Small intestine (tissue), 16 donors: ENCODE measurements around the gene ZBTB46. TPM values are rescaled to one million over a fixed set of nuclear protein-coding genes. Genes with fewer than 3 reads are reported as not detected.
"Not testable (repeated sequence)": the region's sequence is repeated elsewhere in the genome, so short reads cannot be mapped to it uniquely, and the experiment has no call there.

Experiments used
- DNase-seq, 2 donors: peaks; one replicate each; pipeline versions ENCODE4 v3.0.0 to v3.0.0-alpha.2; 2013
- FAIRE-seq: peaks from 2 replicates; lab custom pipeline; 2012; peaks lifted over from hg19 to GRCh38; lab: Jason Lieb, UNC
- H3K27ac ChIP-seq, 3 donors: one replicate each; pipeline ENCODE4 v1.5.1; 2013; ENCODE audit warnings: low read length in 2 of 3, mild to moderate bottlenecking in 2 of 3, control low read depth in 1 of 3, inconsistent platforms in 1 of 3, low read depth in 1 of 3, moderate library complexity in 1 of 3
- H3K27me3 ChIP-seq, 3 donors: one replicate each; pipeline ENCODE4 v1.6.1; 2013; ENCODE audit warnings: low read length in 3 of 3, inconsistent platforms in 1 of 3; ENCODE audit not compliant: control insufficient read depth in 3 of 3, insufficient read depth in 3 of 3
- H3K36me3 ChIP-seq, 3 donors: one replicate each; pipeline ENCODE4 v1.6.1; 2013; ENCODE audit warnings: low read length in 3 of 3, inconsistent platforms in 1 of 3, low read depth in 1 of 3, mild to moderate bottlenecking in 1 of 3, moderate library complexity in 1 of 3; ENCODE audit not compliant: control insufficient read depth in 3 of 3, insufficient read depth in 2 of 3
- H3K4me1 ChIP-seq, 3 donors: one replicate each; pipeline ENCODE4 v1.6.1; 2013; ENCODE audit warnings: low read length in 2 of 3, inconsistent platforms in 1 of 3, low read depth in 1 of 3, mild to moderate bottlenecking in 1 of 3, moderate library complexity in 1 of 3; ENCODE audit not compliant: control insufficient read depth in 3 of 3, insufficient read depth in 2 of 3
- H3K4me3 ChIP-seq, 3 donors: one replicate each; pipeline ENCODE4 v1.5.1; 2013; ENCODE audit warnings: low read length in 3 of 3, control low read depth in 1 of 3, inconsistent platforms in 1 of 3, low read depth in 1 of 3, mild to moderate bottlenecking in 1 of 3, moderate library complexity in 1 of 3
- H3K9me3 ChIP-seq, 2 donors: one replicate each; pipeline ENCODE4 v1.6.1; 2013; ENCODE audit warnings: low read depth in 1 of 2, low read length in 1 of 2; ENCODE audit not compliant: control insufficient read depth in 2 of 2, insufficient read depth in 1 of 2
- WGBS, 3 donors: extraction: QIAGEN DNeasy Blood & Tissue Kit; methylation state at CpG; one replicate each; pipeline ENCODE4 v1.1.7; 2013; 5-methylcytosine and 5-hydroxymethylcytosine counted together
- long read RNA-seq, 10 donors: transcript quantifications; one replicate each; lab custom pipeline, GENCODE V29; 2026
- polyA plus RNA-seq, 4 donors: library from polyadenylated mRNA; stranded (reverse) in 3 of 4; unstranded in 1 of 4; fragments of 200-250 nt in 3 of 4; fragments of 120-200 nt in 1 of 4; gene quantifications; one replicate each; pipeline versions ENCODE4 v1.2.1 to v1.2.3, GENCODE V29; 2013
- donor health status: healthy with polysubstance abuse.
- donor health status: control.
- donor health status: control.
- donor health status: Bipolar disorder and iron deficiency.
- donor health status: healthy.

Gene ZBTB46, protein sequence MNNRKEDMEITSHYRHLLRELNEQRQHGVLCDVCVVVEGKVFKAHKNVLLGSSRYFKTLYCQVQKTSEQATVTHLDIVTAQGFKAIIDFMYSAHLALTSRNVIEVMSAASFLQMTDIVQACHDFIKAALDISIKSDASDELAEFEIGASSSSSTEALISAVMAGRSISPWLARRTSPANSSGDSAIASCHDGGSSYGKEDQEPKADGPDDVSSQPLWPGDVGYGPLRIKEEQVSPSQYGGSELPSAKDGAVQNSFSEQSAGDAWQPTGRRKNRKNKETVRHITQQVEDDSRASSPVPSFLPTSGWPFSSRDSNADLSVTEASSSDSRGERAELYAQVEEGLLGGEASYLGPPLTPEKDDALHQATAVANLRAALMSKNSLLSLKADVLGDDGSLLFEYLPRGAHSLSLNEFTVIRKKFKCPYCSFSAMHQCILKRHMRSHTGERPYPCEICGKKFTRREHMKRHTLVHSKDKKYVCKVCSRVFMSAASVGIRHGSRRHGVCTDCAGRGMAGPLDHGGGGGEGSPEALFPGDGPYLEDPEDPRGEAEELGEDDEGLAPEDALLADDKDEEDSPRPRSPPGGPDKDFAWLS
- 1 to 10 TPM in 3 of 4 donors, not detected in 1; 1.1 to 3.1 (median 2.6) TPM for polyA plus RNA-seq
- long read RNA-seq, donor 1, full-length matches to known transcripts: 2 of 2 reads
- long read RNA-seq, donor 1, partial matches to known transcripts: 0 of 2 reads
- long read RNA-seq, donor 1, other reads (novel, unspliced or antisense): 0 of 2 reads
- long read RNA-seq, donor 2: 0 reads
- long read RNA-seq, donor 3, full-length matches to known transcripts: 1 of 1 reads
- long read RNA-seq, donor 3, partial matches to known transcripts: 0 of 1 reads
- long read RNA-seq, donor 3, other reads (novel, unspliced or antisense): 0 of 1 reads
- long read RNA-seq, donor 4: 0 reads
- long read RNA-seq, donor 5: 0 reads
- long read RNA-seq, donor 6, full-length matches to known transcripts: 1 of 1 reads
- long read RNA-seq, donor 6, partial matches to known transcripts: 0 of 1 reads
- long read RNA-seq, donor 6, other reads (novel, unspliced or antisense): 0 of 1 reads
- long read RNA-seq, donor 7, full-length matches to known transcripts: 8 of 8 reads
- long read RNA-seq, donor 7, partial matches to known transcripts: 0 of 8 reads
- long read RNA-seq, donor 7, other reads (novel, unspliced or antisense): 0 of 8 reads
- long read RNA-seq, donor 8: 0 reads
- long read RNA-seq, donor 9: 0 reads
- long read RNA-seq, donor 10, full-length matches to known transcripts: 1 of 1 reads
- long read RNA-seq, donor 10, partial matches to known transcripts: 0 of 1 reads
- long read RNA-seq, donor 10, other reads (novel, unspliced or antisense): 0 of 1 reads

GRCh38 chr20:63830841-63831588 lies at the start of gene ZBTB46:
ZBTB46 (minus strand) TSS chr20:63831264; CDS start chr20:63790757, 40,507 bp downstream.
- Histone ChIP-seq H3K27ac (peak within 1 kb of the TSS in 2 of 3 donors; percentile 17 to 62), H3K4me3 (peak within 1 kb of the TSS; percentile 41 to 70 (median 48)), H3K36me3 (no peaks in the 10 kb centered on the region), H3K27me3 (peaks cover 0 to 58% (median 4%) of the 10 kb centered on the region in 3 donors), H3K9me3 (no peaks in the 10 kb centered on the region), H3K4me1 (peaks cover 0 to 27% (median 0%) of the 10 kb centered on the region in 3 donors)
- 0 to 1% (median 1%) methylated on average over 8 to 147 of the region's 147 CpGs for WGBS, 3 donors
- FAIRE-seq: no peak
- DNase-seq: peak; percentile 36 to 53

GRCh38 chr20:63878899-63879663 lies 48.0 kb upstream of the ZBTB46 start:
- Histone ChIP-seq H3K27ac (no peak overlapping the region), H3K9me3 (no peaks in the 10 kb centered on the region), H3K4me1 (peaks cover 0 to 4% (median 0%) of the 10 kb centered on the region in 3 donors), H3K36me3 (peaks cover 12 to 86% (median 30%) of the 10 kb centered on the region in 3 donors), H3K4me3 (no peak overlapping the region), H3K27me3 (no peaks in the 10 kb centered on the region)
- WGBS, 3 donors: 90 to 95% (median 91%) methylated on average over 14 of the region's 14 CpGs
- FAIRE-seq (no peak), DNase-seq (no peak)

DNA sequence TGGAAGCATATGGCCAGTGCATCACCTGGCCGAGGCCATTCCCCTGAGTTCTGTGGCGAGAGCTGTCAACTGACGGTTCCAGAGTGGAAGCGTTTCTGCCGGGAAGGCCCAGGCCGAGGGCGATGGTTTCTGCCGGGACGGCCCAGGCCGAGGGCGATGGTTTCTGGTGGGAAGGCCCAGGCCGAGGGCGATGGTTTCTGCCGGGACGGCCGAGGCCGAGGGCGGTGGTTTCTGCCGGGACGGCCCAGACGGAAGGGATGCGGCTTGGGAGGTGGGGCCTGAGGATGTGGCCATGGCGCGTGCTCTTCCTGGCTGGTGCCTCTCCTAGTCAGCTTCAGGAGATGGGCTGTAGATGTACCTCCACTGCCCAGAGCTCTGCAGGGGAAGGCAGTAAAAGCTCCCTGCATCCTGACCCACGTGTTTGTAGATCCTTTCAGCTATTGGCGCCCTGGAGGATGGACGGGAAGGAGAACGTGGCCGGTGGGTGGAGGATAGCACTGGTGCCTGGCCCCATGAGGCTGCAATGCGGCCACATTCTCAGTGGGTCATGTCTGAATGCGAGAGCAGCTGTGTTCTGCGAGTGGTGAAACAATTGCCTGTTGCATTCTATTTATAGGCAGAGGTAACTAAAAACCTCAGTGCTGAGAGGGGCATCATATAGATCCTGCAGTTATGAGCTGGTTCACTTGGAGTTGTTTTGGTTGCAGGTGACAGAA lies 46.8 kb upstream of the ZBTB46 start:
- DNase-seq: no peak
- H3K27me3 ChIP-seq: no peaks in the 10 kb centered on the region
- H3K9me3 ChIP-seq: no peaks in the 10 kb centered on the region
- H3K4me3 ChIP-seq: no peak overlapping the region
- no peak for FAIRE-seq
- WGBS, 3 donors: 93 to 94% (median 93%) methylated on average over 32 of the region's 32 CpGs
- H3K36me3 ChIP-seq: peaks cover 13 to 85% (median 26%) of the 10 kb centered on the region in 3 donors
- H3K27ac ChIP-seq: no peak overlapping the region
- H3K4me1 ChIP-seq: peaks cover 0 to 4% (median 0%) of the 10 kb centered on the region in 3 donors

GRCh38 chr20:63876489-63877036 lies 45.5 kb upstream of the ZBTB46 start:
- 90 to 94% (median 93%) methylated on average over 19 of the region's 19 CpGs for WGBS, 3 donors
- H3K9me3 ChIP-seq: no peaks in the 10 kb centered on the region
- H3K27ac ChIP-seq: no peak overlapping the region
- H3K27me3 ChIP-seq: no peaks in the 10 kb centered on the region
- FAIRE-seq (no peak), DNase-seq (no peak)
- no peaks in the 10 kb centered on the region for H3K4me1 ChIP-seq
- H3K36me3 ChIP-seq: peaks cover 13 to 78% (median 28%) of the 10 kb centered on the region in 3 donors
- no peak overlapping the region for H3K4me3 ChIP-seq

GRCh38 chr20:63874241-63874640 lies 43.2 kb upstream of the ZBTB46 start:
- 90 to 98% (median 97%) methylated on average over 6 to 7 of the region's 7 CpGs for WGBS, 3 donors
- not testable (repeated sequence) for H3K27ac ChIP-seq, H3K4me1 ChIP-seq, DNase-seq, H3K4me3 ChIP-seq, H3K9me3 ChIP-seq, H3K27me3 ChIP-seq, FAIRE-seq
- H3K36me3 ChIP-seq: peaks cover 15 to 86% (median 35%) of the 10 kb centered on the region in 3 donors

- DNase-seq: no peak
- no peaks in the 10 kb centered on the region for H3K4me1 ChIP-seq
- H3K36me3 ChIP-seq: peaks cover 16 to 86% (median 35%) of the 10 kb centered on the region in 3 donors
- H3K4me3 ChIP-seq: no peak overlapping the region
- no peaks in the 10 kb centered on the region for H3K9me3 ChIP-seq
- peak overlapping the region in 1 of 3 donors; percentile 58 for H3K27ac ChIP-seq
- no peak for FAIRE-seq
- WGBS, 3 donors: 82 to 93% (median 91%) methylated on average over 14 of the region's 14 CpGs
- H3K27me3 ChIP-seq: no peaks in the 10 kb centered on the region
Observed at GRCh38 chr20:63873477-63873971, 42.5 kb upstream of the ZBTB46 start.
